GM12865 (cell line): Measurements from ENCODE around the gene KMT2A.

Experiments used
- DNase-seq: peaks from one replicate; pipeline ENCODE4 v3.0.0; 2010; ENCODE audit warnings: low read depth
- H3K4me3 ChIP-seq: 2 replicates; pipeline ENCODE4 v1.5.1; 2011; ENCODE audit warnings: mild to moderate bottlenecking, low read depth, low read length, control low read depth
- CTCF ChIP-seq: IDR thresholded peaks from 2 replicates; pipeline ENCODE4 v1.5.1; 2011; ENCODE audit warnings: low read length, control low read depth, low read depth, inconsistent platforms; ENCODE audit not compliant: insufficient read depth; ENCODE audit errors: missing control alignments

KMT2A gene

GRCh38 chr11:118435290-118435892 is 901 bp upstream of the KMT2A start:
- DNase-seq: peak; percentile 86
- H3K4me3 ChIP-seq: peak overlapping the region; percentile 95
- no peak for TF ChIP-seq CTCF

- DNase-seq: peak; percentile 48
- H3K4me3 ChIP-seq: peak overlapping the region; percentile 98
- TF ChIP-seq CTCF: no peak
Measured at GRCh38 chr11:118436639-118437207, 431 bp downstream of the KMT2A start.

GRCh38 chr11:118437208-118438125 is 1.2 kb downstream of the KMT2A start:
- no peak for TF ChIP-seq CTCF
- peak; percentile 38 for DNase-seq
- peak overlapping the region; percentile 98 for H3K4me3 ChIP-seq

DNA sequence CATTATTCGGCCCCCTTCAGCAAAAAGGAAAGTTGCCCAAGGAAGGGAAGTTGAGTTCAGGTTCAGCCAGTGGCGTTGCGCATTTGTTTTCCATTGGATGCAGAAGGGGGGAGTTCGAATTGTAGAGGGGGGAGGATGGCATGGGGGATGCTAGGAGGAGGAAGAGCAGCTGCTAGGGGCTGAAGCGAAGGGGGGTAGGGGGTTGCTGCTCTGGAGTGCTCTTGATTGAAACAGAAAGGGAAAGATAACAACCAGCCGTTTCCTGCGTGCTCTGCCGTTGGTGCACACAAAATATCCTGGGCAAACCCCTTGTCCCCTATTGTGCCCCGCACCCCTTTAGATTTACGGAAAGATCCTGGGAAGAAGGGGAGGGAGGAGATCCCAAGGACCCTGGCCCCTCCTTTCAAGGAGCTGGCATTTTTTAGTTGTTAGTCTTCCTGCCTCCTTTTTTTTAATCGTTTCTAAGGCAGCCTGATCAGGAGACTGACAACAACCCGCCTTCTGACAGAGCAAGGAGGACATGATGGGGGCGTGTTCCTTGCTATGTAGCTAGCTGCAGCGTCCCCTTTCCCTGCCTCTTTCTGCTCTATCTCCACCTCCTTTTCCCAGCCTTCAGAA is 2.1 kb downstream of the KMT2A start:
- peak; percentile 65 for DNase-seq
- no peak for TF ChIP-seq CTCF
- peak overlapping the region; percentile 98 for H3K4me3 ChIP-seq

DNA sequence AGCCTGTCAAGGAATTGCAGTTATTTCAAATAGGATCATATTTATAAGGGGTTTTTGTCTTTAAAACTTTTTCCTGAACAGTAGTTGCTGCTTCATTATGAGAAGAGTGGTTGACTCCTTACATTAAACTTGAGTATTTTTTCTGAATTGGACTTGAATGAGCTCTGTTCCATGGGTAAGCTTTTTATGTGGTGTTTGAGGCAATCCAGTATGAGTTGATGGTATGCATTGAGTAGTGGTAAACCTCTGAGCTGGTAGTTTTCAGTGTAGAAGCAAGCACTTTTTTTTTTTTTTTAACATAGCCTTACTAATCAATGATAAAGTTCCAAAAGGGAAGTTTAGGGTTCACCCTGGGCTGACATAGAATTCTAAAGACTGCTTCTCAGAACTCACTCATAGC is 3.4 kb downstream of the KMT2A start:
- DNase-seq: no peak
- TF ChIP-seq CTCF: no peak
- H3K4me3 ChIP-seq: peak overlapping the region; percentile 98

DNA sequence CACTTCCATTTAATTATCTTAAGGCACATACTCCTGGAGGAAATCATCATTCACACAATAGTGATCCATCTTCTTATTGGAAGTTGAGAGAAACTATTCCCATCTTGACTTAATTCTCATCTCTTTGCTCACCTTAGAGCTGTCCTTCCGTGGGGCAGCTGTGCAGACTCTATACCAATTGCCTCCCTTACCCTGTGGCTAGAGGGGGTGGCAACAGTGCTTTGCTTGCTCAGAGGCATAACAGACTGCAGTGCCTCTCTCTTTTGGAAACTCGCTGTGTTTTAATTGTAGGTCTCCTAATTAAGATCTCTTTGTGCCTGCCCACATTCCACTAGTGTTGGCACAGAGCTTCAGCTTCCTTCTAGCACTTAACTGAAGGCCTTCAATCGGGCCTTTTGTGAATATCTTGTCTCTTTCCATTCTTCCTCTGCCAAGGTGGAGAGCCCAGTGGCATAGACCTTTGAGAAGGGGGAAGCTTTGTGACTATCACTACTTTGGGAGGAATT is 5.5 kb downstream of the KMT2A start:
- no peak for TF ChIP-seq CTCF
- peak overlapping the region; percentile 17; the same call in 1 of the 2 replicates for H3K4me3 ChIP-seq
- DNase-seq: peak; percentile 22
